HEK293 (cell line): ENCODE results near the gene DPY19L3.

Source experiments
- CTCF ChIA-PET: fragments of 350-600 bp; formaldehyde crosslinking; extraction: SDS; loops from one replicate; lab custom pipeline; 2021; ENCODE audit warnings: antibody characterized with exemption; lab: Yijun Ruan, JAX
- POLR2A ChIA-PET: fragments of 300-600 bp; formaldehyde crosslinking; extraction: SDS; loops from one replicate; lab custom pipeline; 2020; ENCODE audit warnings: antibody characterized with exemption, inconsistent platforms; lab: Yijun Ruan, JAX
- H3K27ac ChIP-seq: fragments of 200-500 bp; sonication (Bioruptor generic); 2 replicates; pipeline ENCODE4 v1.5.1; 2014; ENCODE audit warnings: low read depth, low read length, control low read depth, inconsistent platforms; ENCODE audit errors: extremely low read depth
- H3K36me3 ChIP-seq, 2 experiments: fragments of 200-500 bp in 1 of 2; sonication (Bioruptor generic) in 1 of 2; 1 replicate in 1 of 2; 2 replicates in 1 of 2; pipeline ENCODE4 v1.5.1; 2014 to 2017; ENCODE audit warnings: inconsistent platforms in 2 of 2, low read length in 2 of 2; ENCODE audit not compliant: control insufficient read depth in 2 of 2, insufficient read depth in 1 of 2
- H3K4me1 ChIP-seq: fragments of 200-500 bp; sonication (Bioruptor generic); 2 replicates; pipeline ENCODE4 v1.5.1; 2014; ENCODE audit warnings: mild to moderate bottlenecking, low read length, inconsistent platforms; ENCODE audit not compliant: control insufficient read depth, insufficient read depth
- H3K4me3 ChIP-seq: 2 replicates; pipeline ENCODE4 v1.5.1; 2011; ENCODE audit warnings: low read depth, mild to moderate bottlenecking, control low read depth, low read length, moderate library complexity
- H3K9me3 ChIP-seq: fragments of 200-500 bp; sonication (Bioruptor generic); 2 replicates; pipeline ENCODE4 v1.5.1; 2014; ENCODE audit warnings: low read depth, low read length, inconsistent platforms; ENCODE audit not compliant: control insufficient read depth, insufficient read depth
- AEBP2 ChIP-seq: fragments of 450-650 bp; formaldehyde crosslinking; IDR thresholded peaks from 2 replicates; pipeline ENCODE4 v1.5.1; 2016; ENCODE audit warnings: missing biosample characterization, missing genetic modification characterization, borderline replicate concordance
- CTCF ChIP-seq: fragments of 450-650 bp; formaldehyde crosslinking; IDR thresholded peaks from 2 replicates; pipeline ENCODE4 v1.5.1; 2016; ENCODE audit warnings: missing biosample characterization, missing genetic modification characterization
- KLF1 ChIP-seq: fragments of 450-650 bp; formaldehyde crosslinking; IDR thresholded peaks from 2 replicates; pipeline ENCODE4 v1.5.1; 2016; ENCODE audit warnings: missing biosample characterization, missing genetic modification characterization
- OVOL3 ChIP-seq: fragments of 450-650 bp; formaldehyde crosslinking; IDR thresholded peaks from 2 replicates; pipeline ENCODE4 v1.5.1; 2016; ENCODE audit warnings: missing biosample characterization, missing genetic modification characterization
- PATZ1 ChIP-seq: fragments of 450-650 bp; formaldehyde crosslinking; IDR thresholded peaks from 2 replicates; pipeline ENCODE4 v1.5.1; 2016; ENCODE audit warnings: missing biosample characterization, missing genetic modification characterization
- SALL2 ChIP-seq: fragments of 450-650 bp; formaldehyde crosslinking; IDR thresholded peaks from 2 replicates; pipeline ENCODE4 v1.5.0; 2017; ENCODE audit warnings: missing biosample characterization, mild to moderate bottlenecking, missing genetic modification characterization, borderline replicate concordance
- SCRT1 ChIP-seq: fragments of 450-650 bp; formaldehyde crosslinking; IDR thresholded peaks from 2 replicates; pipeline ENCODE4 v1.5.1; 2016; ENCODE audit warnings: missing biosample characterization, missing genetic modification characterization, borderline replicate concordance
- SP3 ChIP-seq: fragments of 450-650 bp; formaldehyde crosslinking; IDR thresholded peaks from 2 replicates; pipeline ENCODE4 v1.5.1; 2016; ENCODE audit warnings: missing biosample characterization, missing genetic modification characterization
- SP7 ChIP-seq: fragments of 450-650 bp; formaldehyde crosslinking; IDR thresholded peaks from 2 replicates; pipeline ENCODE4 v1.5.1; 2016; ENCODE audit warnings: missing biosample characterization, missing genetic modification characterization
- ZBTB48 ChIP-seq: fragments of 450-650 bp; formaldehyde crosslinking; IDR thresholded peaks from 2 replicates; pipeline ENCODE4 v1.5.1; 2016; ENCODE audit warnings: missing biosample characterization, missing genetic modification characterization
- ZNF10 ChIP-seq: fragments of 450-650 bp; formaldehyde crosslinking; IDR thresholded peaks from 2 replicates; pipeline ENCODE4 v1.5.1; 2017; ENCODE audit warnings: missing biosample characterization, missing genetic modification characterization
- ZNF140 ChIP-seq: fragments of 450-650 bp; formaldehyde crosslinking; IDR thresholded peaks from 2 replicates; pipeline ENCODE4 v1.5.1; 2016; ENCODE audit warnings: missing biosample characterization, missing genetic modification characterization
- ZNF16 ChIP-seq: fragments of 450-650 bp; formaldehyde crosslinking; IDR thresholded peaks from 2 replicates; pipeline ENCODE4 v1.5.1; 2016; ENCODE audit warnings: low read depth, missing biosample characterization, missing genetic modification characterization
- ZNF18 ChIP-seq: fragments of 450-650 bp; formaldehyde crosslinking; IDR thresholded peaks from 2 replicates; pipeline ENCODE4 v1.5.1; 2016; ENCODE audit warnings: missing biosample characterization, missing genetic modification characterization
- ZNF2 ChIP-seq: fragments of 450-650 bp; formaldehyde crosslinking; IDR thresholded peaks from 2 replicates; pipeline ENCODE4 v1.5.1; 2016; ENCODE audit warnings: missing biosample characterization, missing genetic modification characterization
- ZNF37A ChIP-seq: fragments of 450-650 bp; IDR thresholded peaks from 2 replicates; pipeline ENCODE4 v1.5.1; 2018; ENCODE audit warnings: missing biosample characterization, missing genetic modification characterization
- ZNF416 ChIP-seq: fragments of 450-650 bp; formaldehyde crosslinking; IDR thresholded peaks from 2 replicates; pipeline ENCODE4 v1.5.1; 2016; ENCODE audit warnings: missing biosample characterization, missing genetic modification characterization
- ZNF555 ChIP-seq: fragments of 450-650 bp; formaldehyde crosslinking; conservative IDR thresholded peaks from 2 replicates; pipeline ENCODE4 v1.5.1; 2017; ENCODE audit warnings: missing biosample characterization, mild to moderate bottlenecking, missing genetic modification characterization, inconsistent platforms
- ZNF560 ChIP-seq: fragments of 450-650 bp; formaldehyde crosslinking; IDR thresholded peaks from 2 replicates; pipeline ENCODE4 v1.5.1; 2017; ENCODE audit warnings: missing biosample characterization, missing genetic modification characterization, borderline replicate concordance
- ZNF624 ChIP-seq: fragments of 450-650 bp; formaldehyde crosslinking; IDR thresholded peaks from 2 replicates; pipeline ENCODE4 v1.5.1; 2017; ENCODE audit warnings: missing biosample characterization, missing genetic modification characterization

DPY19L3 gene

GRCh38 chr19:32357720-32358119 lies 47.9 kb upstream of the DPY19L3 start (continued):
- TF ChIP-seq ZNF18 (tag by site-specific recombination) (no peak), ZNF560 (no peak)
- TF ChIP-seq, all 188 proteins: peak for 2

- no peak for TF ChIP-seq ZNF624
- peak; percentile 54; the same call in 1 of the 2 replicates for TF ChIP-seq SP7 (tag by site-specific recombination)
- peaks cover 93 to 100% of the 10 kb centered on the region in 2 experiments for H3K36me3 ChIP-seq
- H3K4me3 ChIP-seq, result no peak overlapping the region
- ChIA-PET CTCF (interaction anchor here (0.6 to 4.0 kb wide), 19 partner anchors 8 to 1654 kb away, joined by 3 to 27 read pairs (median 4); partner anchors contain the start of gene ZNF507), POLR2A (interaction anchor here (0.6 to 1.9 kb wide), 2 partner anchors 17 to 46 kb away, joined by 3 to 6 read pairs; partner anchors contain the start of gene DPY19L3)
- H3K9me3 ChIP-seq, result no peaks in the 10 kb centered on the region; the same call in 1 of the 2 replicates
- no peak overlapping the region for H3K27ac ChIP-seq
- no peaks in the 10 kb centered on the region; the same call in 1 of the 2 replicates for H3K4me1 ChIP-seq
These were observed 47.2 kb upstream of the DPY19L3 start for GRCh38 chr19:32358321-32358720.

- TF ChIP-seq PATZ1 (tag by site-specific recombination) (no peak), ZNF16 (no peak), AEBP2 (tag by site-specific recombination) (no peak), KLF1 (no peak), ZNF10 (tag by site-specific recombination) (no peak), ZNF140 (tag by site-specific recombination) (no peak), CTCF (tag by site-specific recombination) (no peak), SP3 (no peak), ZNF555 (no peak), ZNF37A (tag by site-specific recombination) (no peak), ZNF416 (tag by site-specific recombination) (no peak), SALL2 (tag by site-specific recombination) (no peak), SCRT1 (no peak), OVOL3 (no peak), ZBTB48 (tag by site-specific recombination) (no peak), ZNF560 (no peak), ZNF2 (no peak)
- H3K4me3 ChIP-seq, result no peak overlapping the region
- ChIA-PET CTCF (interaction anchor here (0.5 to 4.0 kb wide), 7 partner anchors 9 to 71 kb away, joined by 3 to 27 read pairs (median 3); no protein-coding TSS in a partner anchor), POLR2A (no interaction called here)
- H3K36me3 ChIP-seq, result peaks cover 92 to 100% of the 10 kb centered on the region in 2 experiments
- H3K4me1 ChIP-seq, result no peaks in the 10 kb centered on the region; the same call in 1 of the 2 replicates
- no peak overlapping the region for H3K27ac ChIP-seq
- no peaks in the 10 kb centered on the region for H3K9me3 ChIP-seq
These were observed 46.0 kb upstream of the DPY19L3 start for GRCh38 chr19:32359581-32359980.
